ENCODE data around the gene RPTOR. TPM values are rescaled to one million over a fixed set of nuclear protein-coding genes. Genes with fewer than 3 reads are reported as not detected.
A peak's percentile ranks its signal among the peaks of the same experiment; 100 is the strongest.

RPTOR gene
- total and polyA plus RNA-seq, 10 of the 15 experiments (the other 5 are each of a cell fraction or from before 2014, with no cell fraction given): 0.18 to 32.1 (median 7.8) TPM

DNA sequence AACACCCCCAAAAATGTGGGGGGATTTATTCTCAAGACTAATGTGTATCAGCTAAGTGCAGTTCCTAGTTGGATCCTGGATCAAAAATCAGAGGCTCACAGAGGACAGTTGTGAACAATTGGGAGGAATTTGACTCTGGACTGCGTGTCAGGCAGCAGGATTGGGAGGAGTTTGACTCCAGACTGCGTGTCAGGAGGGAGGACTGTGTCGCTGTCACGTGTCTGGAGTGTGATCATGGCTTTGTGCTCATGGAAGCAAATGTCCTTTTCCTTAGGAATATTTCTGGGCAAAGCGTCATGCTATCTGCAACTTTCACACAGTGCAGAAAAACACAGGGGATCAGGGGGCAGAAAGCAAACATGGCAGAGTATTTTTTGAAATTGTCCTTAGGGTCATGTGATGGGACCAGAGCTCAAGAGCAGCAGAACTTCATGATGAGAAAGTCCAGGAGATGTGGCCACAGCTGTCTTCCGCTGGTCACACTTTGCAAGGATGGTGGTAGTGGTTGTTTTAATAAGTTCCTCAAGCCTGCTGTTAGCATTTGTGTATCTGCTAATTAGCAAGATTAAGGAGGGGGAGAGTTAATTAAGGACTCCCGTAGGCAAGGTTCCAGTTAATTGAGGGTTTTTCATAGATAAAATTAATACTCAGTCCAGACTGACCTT is 325.0 kb downstream of the RPTOR start:
- ChIA-PET POLR2A (no interaction called here), CTCF (interaction anchor here (0.6 kb wide), 2 partner anchors 499 to 560 kb away, joined by 3 to 4 read pairs; no protein-coding TSS in a partner anchor), SMC1A (ENCODE audit: uncharacterized antibody, unreplicated experiment) (no interaction called here), RAD21 (ENCODE audit: unreplicated experiment) (no interaction called here)
- intact Hi-C loops (cut with micrococcal nuclease; ENCODE audit: unreplicated experiment) (no loop called here), in situ Hi-C loops (cut with MboI) (no loop called here)
- Histone ChIP-seq H3K27me3 (replicated peaks in 1 of 2; ENCODE audit: control insufficient read depth in 2 of 2, insufficient read depth in 2 of 2, low read length in 1 of 2) (no peaks in the 10 kb centered on the region), H3K4me2 (ENCODE audit: control insufficient read depth, insufficient read depth) (no peak overlapping the region), H3K9me3 (replicated peaks; ENCODE audit: control insufficient read depth, insufficient read depth, low read length) (no peaks in the 10 kb centered on the region), H3K4me1 (ENCODE audit: control insufficient read depth, insufficient read depth, low read length) (no peaks in the 10 kb centered on the region), H3K36me3 (ENCODE audit: control insufficient read depth in 2 of 2, insufficient read depth in 2 of 2, low read length in 1 of 2) (peaks cover 0 to 1% of the 10 kb centered on the region in 2 experiments; a peak in 2 of 4 replicates), H3K9ac (ENCODE audit: control insufficient read depth, insufficient read depth, low read length) (no peak overlapping the region), H4K20me1 (ENCODE audit: control insufficient read depth, insufficient read depth) (no peaks in the 10 kb centered on the region), H3K4me3 (no peak overlapping the region), H3K79me2 (ENCODE audit: control insufficient read depth, insufficient read depth, low read length) (no peaks in the 10 kb centered on the region), H2AFZ (ENCODE audit: control insufficient read depth, low read depth, low read length) (no peak overlapping the region), H3K27ac (ENCODE audit: control insufficient read depth, insufficient read depth) (no peak overlapping the region)
- DNase-seq (ENCODE audit: low read depth, low spot score) (no peak), ATAC-seq (no peak), FAIRE-seq (no peak)
- 84% methylated on average over 7 of the region's 7 CpGs for WGBS (ENCODE audit: insufficient coverage, insufficient replicate concordance, low lambda C conversion rate, missing lambda C conversion rate)
- no peak for TF ChIP-seq RB1 (IDR thresholded peaks at IDR 0.05; ENCODE audit: borderline replicate concordance)
- TF ChIP-seq TCF7 (IDR thresholded peaks at IDR 0.05; ENCODE audit: borderline replicate concordance): no peak
- TF ChIP-seq RCOR1 (conservative IDR thresholded peaks at IDR 0.05; ENCODE audit: low read depth, low read length): no peak
- TF ChIP-seq, protein P1, sequence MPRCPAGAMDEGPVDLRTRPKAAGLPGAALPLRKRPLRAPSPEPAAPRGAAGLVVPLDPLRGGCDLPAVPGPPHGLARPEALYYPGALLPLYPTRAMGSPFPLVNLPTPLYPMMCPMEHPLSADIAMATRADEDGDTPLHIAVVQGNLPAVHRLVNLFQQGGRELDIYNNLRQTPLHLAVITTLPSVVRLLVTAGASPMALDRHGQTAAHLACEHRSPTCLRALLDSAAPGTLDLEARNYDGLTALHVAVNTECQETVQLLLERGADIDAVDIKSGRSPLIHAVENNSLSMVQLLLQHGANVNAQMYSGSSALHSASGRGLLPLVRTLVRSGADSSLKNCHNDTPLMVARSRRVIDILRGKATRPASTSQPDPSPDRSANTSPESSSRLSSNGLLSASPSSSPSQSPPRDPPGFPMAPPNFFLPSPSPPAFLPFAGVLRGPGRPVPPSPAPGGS (IDR thresholded peaks at IDR 0.05; ENCODE audit: borderline replicate concordance, insufficient read depth, low read depth, low read length, poor library complexity, severe bottlenecking): no peak
- BruUV-seq (replicated peaks): no TSS peak

DNA sequence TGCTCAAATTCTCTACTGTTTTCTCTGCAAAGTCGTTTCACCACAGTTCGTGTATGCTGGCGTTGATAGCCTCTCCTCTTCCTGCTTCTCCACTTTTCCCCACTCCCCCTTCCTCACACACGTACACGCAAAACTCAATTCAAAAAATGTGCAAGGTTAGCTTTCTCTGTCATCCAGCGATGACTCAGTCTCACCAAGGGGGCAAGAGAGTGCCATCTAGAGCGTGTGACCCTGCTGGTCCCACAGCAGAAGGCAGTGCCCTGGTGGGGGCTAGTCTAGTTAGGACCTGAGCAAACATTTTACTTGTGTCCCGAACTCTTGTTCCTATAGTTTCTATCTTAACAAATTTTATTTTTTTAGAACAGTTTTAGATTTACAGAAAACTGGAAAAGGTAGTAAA is 325.8 kb downstream of the RPTOR start:
- CTCF ChIA-PET: no interaction called here
- Histone ChIP-seq H3K4me2 (ENCODE audit: control insufficient read depth, insufficient read depth) (no peak overlapping the region), H3K27ac (ENCODE audit: control insufficient read depth, insufficient read depth) (no peak overlapping the region), H3K4me3 (no peak overlapping the region), H3K4me1 (ENCODE audit: control insufficient read depth, insufficient read depth, low read length) (no peaks in the 10 kb centered on the region), H3K9me3 (replicated peaks; ENCODE audit: control insufficient read depth, insufficient read depth, low read length) (no peaks in the 10 kb centered on the region), H3K36me3 (ENCODE audit: control insufficient read depth in 2 of 2, insufficient read depth in 2 of 2, low read length in 1 of 2) (peaks cover 0 to 6% of the 10 kb centered on the region in 2 experiments; a peak in 3 of 4 replicates), H3K79me2 (ENCODE audit: control insufficient read depth, insufficient read depth, low read length) (no peaks in the 10 kb centered on the region), H3K27me3 (replicated peaks in 1 of 2; ENCODE audit: control insufficient read depth in 2 of 2, insufficient read depth in 2 of 2, low read length in 1 of 2) (no peaks in the 10 kb centered on the region), H2AFZ (ENCODE audit: control insufficient read depth, low read depth, low read length) (no peak overlapping the region), H3K9ac (ENCODE audit: control insufficient read depth, insufficient read depth, low read length) (no peak overlapping the region), H4K20me1 (ENCODE audit: control insufficient read depth, insufficient read depth) (no peaks in the 10 kb centered on the region)
- SMC1A ChIA-PET (ENCODE audit: uncharacterized antibody, unreplicated experiment): no interaction called here
- FAIRE-seq: no peak
- RAD21 ChIA-PET (ENCODE audit: unreplicated experiment): no interaction called here
- intact Hi-C loops (cut with micrococcal nuclease; ENCODE audit: unreplicated experiment) (no loop called here), in situ Hi-C loops (cut with MboI) (no loop called here)
- 75% methylated on average over 8 of the region's 8 CpGs for WGBS (ENCODE audit: insufficient coverage, insufficient replicate concordance, low lambda C conversion rate, missing lambda C conversion rate)
- POLR2A ChIA-PET: no interaction called here
- no TSS peak for BruUV-seq (replicated peaks)
- TF ChIP-seq SUZ12 (IDR thresholded peaks at IDR 0.05; ENCODE audit: unreplicated experiment) (no peak), DPF2 (IDR thresholded peaks at IDR 0.05) (no peak), YBX1 (IDR thresholded peaks at IDR 0.05) (no peak), ASH2L (IDR thresholded peaks at IDR 0.05; ENCODE audit: borderline replicate concordance, low read depth) (no peak), POLR2AphosphoS2 (IDR thresholded peaks at IDR 0.05; ENCODE audit: low read depth, low read length) (no peak)
- TF ChIP-seq, protein P1 (IDR thresholded peaks at IDR 0.05; ENCODE audit: borderline replicate concordance, insufficient read depth, low read depth, low read length, poor library complexity, severe bottlenecking): peak; percentile 36
- TF ChIP-seq, protein P2, sequence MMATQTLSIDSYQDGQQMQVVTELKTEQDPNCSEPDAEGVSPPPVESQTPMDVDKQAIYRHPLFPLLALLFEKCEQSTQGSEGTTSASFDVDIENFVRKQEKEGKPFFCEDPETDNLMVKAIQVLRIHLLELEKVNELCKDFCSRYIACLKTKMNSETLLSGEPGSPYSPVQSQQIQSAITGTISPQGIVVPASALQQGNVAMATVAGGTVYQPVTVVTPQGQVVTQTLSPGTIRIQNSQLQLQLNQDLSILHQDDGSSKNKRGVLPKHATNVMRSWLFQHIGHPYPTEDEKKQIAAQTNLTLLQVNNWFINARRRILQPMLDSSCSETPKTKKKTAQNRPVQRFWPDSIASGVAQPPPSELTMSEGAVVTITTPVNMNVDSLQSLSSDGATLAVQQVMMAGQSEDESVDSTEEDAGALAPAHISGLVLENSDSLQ (IDR thresholded peaks at IDR 0.05): no peak
- no peak for DNase-seq (ENCODE audit: low read depth, low spot score)
- no peak for ATAC-seq
